ENCODE data around the gene PTPRA.

Gene PTPRA

DNA sequence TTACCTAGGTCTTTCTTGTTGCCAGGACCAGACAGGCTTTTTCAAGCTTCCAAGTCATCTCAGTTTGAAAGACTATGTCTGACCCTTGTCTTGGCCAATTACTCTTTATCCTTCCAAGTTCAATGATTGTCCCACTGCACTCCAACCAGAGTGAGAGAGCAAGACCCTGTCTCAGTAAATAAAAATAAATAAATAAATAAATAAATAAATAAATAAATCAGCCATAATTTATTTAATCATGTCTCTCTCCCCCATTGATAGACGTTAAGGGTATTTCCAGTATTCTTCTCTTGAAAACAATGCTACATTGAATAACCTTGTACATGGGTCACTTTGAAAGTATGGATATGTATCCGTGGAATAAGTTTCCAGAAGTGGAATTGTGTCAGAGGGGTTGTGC is 83.2 kb downstream of the PTPRA start:
- no peak for TF ChIP-seq ZNF274 (IDR thresholded peaks at IDR 0.05; ENCODE audit: low read depth, low read length)
- no peak overlapping the region for H3K4me3 ChIP-seq (ENCODE audit: low read length)

DNA sequence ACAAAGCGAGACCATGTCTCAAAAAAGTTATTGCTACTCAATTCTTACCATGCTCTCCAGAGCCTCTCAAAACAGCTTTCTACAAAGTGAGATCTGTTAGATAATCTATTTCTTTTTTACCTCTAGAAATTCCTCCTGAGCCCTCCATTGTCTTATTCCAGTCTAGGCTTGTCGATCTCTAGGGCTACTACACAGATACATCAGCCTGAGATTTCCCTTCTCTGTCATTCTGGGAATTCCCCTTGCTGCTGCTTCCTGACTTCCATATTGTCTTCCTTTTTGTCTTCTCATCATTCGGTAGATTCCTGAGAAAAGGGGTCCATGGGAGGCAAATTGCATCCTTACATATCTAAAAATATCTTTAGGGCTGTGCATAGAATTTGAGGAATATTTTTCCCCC is 94.6 kb downstream of the PTPRA start:
- no peak for TF ChIP-seq ZNF274 (IDR thresholded peaks at IDR 0.05; ENCODE audit: low read depth, low read length)
- H3K4me3 ChIP-seq (ENCODE audit: low read length), result no peak overlapping the region

DNA sequence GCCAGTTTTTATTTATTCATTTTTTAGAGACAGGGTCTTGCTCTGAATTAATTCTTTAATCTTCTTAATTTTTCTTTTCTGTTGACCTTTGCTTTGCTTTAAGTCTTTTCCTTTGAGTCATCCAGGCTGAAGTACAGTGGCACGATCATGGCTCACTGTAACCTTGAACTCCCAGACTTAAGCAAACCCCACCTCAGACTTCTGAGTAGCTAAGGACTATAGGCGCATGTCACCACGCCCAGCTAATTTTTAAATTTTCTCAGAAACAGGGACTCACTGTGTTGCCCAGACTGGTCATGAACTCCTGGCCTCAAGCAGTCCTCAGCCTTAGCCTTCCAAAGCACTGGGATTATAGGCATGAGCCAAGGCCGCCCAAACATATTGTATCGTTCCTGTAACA is 98.8 kb downstream of the PTPRA start:
- no peak for TF ChIP-seq ZNF274 (IDR thresholded peaks at IDR 0.05; ENCODE audit: low read depth, low read length)
- no peak overlapping the region for H3K4me3 ChIP-seq (ENCODE audit: low read length)

DNA sequence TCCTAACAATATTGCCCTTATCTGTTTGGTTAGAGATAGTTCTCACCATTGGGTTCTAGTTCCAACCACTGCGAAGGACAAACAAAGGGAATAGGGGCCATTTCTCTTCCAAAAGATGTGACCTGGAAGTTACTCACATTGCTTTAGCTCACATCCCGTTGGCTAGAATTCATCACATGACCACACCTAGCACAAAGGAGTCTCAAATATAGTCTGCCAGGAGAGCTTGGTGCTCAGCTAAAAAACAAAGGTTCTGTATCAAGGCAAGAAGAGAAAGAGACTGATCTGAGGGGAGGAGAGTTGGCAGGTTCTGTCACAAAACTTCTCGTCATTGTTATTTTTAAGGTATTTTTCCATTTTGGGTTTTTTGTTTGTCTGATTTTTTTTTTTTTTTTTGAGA is 100.3 kb downstream of the PTPRA start:
- no peak overlapping the region for H3K4me3 ChIP-seq (ENCODE audit: low read length)
- TF ChIP-seq ZNF274 (IDR thresholded peaks at IDR 0.05; ENCODE audit: low read depth, low read length), result no peak

DNA sequence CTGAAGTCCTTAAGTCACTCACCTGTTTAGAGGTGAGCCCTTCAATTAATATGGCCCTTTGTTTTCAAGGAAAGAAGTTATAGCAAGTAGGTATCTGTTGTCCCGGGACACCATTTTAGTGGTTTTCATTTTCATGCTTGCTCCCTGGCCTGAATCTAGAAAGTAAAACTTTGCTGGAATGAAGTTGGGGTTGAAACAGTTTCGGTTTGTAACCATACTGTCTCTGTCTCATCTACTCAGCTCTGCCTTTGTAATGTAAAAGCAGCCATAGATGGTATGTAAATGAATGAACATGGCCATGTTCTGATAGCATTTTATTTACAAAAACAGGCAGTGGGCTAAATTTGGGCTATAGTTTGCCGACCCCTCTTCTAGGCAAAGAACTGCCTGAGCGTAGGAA is 105.2 kb downstream of the PTPRA start:
- no peak overlapping the region for H3K4me3 ChIP-seq (ENCODE audit: low read length)
- TF ChIP-seq ZNF274 (IDR thresholded peaks at IDR 0.05; ENCODE audit: low read depth, low read length), result no peak

- H3K4me3 ChIP-seq (ENCODE audit: low read length), result no peak overlapping the region
- TF ChIP-seq ZNF274 (IDR thresholded peaks at IDR 0.05; ENCODE audit: low read depth, low read length), result no peak
Measured at GRCh38 chr20:2981646-2982045, 108.4 kb downstream of the PTPRA start.

DNA sequence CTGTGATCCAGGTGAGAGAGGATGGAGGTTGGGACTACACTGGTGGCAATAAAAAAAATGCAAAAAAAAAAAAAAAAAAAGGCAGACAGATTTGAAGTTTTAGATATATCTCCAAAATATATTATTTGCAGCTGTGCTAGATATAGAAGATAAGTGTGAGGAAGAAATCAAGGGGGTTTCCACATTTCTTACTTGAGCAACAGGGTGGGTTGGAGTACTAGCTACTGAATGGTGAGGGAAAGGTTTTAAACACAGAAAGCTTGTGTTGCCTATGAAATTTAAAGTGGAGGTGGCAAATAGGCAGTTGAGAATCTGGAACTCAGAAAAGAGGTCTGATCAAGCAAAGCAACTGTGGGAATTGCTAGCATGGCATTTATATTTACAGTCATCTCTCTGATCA is 110.2 kb downstream of the PTPRA start:
- TF ChIP-seq ZNF274 (IDR thresholded peaks at IDR 0.05; ENCODE audit: low read depth, low read length), result no peak
- H3K4me3 ChIP-seq (ENCODE audit: low read length), result peak overlapping the region; percentile 69

DNA sequence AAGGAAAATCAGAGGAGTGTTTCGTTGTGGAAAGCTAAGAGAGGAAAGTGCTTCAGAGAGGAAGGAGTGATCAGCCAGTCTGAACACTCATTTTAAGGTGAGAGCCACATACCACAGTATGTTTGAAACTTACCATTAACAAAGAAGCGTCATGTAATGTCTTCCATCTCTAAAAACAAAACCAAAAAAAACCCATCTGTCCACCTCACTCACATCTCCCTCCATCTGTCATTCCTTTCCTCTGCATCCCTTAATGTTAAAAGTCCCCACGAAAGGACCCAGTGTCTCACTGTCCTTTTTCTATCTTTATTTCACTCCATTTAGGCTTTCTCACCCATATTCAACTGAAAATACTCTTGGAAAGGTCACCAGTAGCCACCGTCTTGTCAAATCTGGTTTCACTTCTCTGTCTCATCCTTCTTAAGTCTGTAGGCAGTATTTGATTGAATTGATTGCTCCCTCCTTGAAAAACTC is 110.8 kb downstream of the PTPRA start:
- TF ChIP-seq ZNF274 (IDR thresholded peaks at IDR 0.05; ENCODE audit: low read depth, low read length), result no peak
- peak overlapping the region; percentile 69 for H3K4me3 ChIP-seq (ENCODE audit: low read length)

- no peak for TF ChIP-seq ZNF274 (IDR thresholded peaks at IDR 0.05; ENCODE audit: low read depth, low read length)
Measured at GRCh38 chr20:2984956-2985661, 111.8 kb downstream of the PTPRA start.

GRCh38 chr20:2986466-2986865 is 113.2 kb downstream of the PTPRA start:
- TF ChIP-seq ZNF274 (IDR thresholded peaks at IDR 0.05; ENCODE audit: low read depth, low read length), result no peak
- H3K4me3 ChIP-seq (ENCODE audit: low read length), result no peak overlapping the region

More at GRCh38 chr20:2984956-2985661, 111.8 kb downstream of the PTPRA start:
- H3K4me3 ChIP-seq (ENCODE audit: low read length), result no peak overlapping the region

DNA sequence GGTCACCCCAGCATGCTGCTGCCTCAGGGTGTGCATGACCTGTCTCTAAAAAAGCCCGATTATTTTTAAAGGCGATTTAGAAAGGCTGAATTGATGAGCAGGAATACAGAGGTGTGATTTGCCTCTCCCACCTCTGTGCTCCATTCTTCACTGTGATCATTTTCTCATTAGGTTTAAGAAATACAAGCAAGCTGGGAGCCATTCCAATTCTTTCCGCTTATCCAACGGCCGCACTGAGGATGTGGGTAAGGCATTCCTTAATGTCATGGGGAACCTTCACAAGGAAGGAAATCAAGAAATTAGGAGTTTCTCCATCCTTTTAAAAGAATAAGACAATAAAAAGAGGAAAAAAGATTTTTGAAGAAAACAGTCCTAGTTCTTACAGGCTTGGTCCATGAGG is 114.6 kb downstream of the PTPRA start:
- no peak overlapping the region for H3K4me3 ChIP-seq (ENCODE audit: low read length)

DNA sequence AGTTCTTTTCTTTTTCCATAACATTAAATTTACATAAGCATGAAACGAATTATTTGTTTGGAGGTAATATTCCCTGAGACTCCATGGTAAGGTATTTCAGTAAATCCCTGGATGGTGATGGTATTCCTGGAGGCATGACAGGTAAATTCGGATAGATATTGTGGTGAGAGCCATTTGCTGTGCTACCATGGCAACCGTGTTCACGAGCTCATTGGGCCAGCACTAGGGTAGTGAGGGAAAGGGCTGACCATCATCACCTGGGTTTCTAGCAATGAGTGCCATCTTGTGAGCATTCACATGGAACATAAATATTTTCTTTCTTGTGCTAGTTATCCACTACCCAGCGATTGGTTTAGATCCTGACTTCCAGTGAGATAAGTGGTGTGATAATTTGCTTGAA is 118.3 kb downstream of the PTPRA start:
- H3K4me3 ChIP-seq (ENCODE audit: low read length), result no peak overlapping the region
- TF ChIP-seq ZNF274 (IDR thresholded peaks at IDR 0.05; ENCODE audit: low read depth, low read length), result no peak

More for the DNA sequence above, 114.6 kb downstream of the PTPRA start:
- no peak for TF ChIP-seq ZNF274 (IDR thresholded peaks at IDR 0.05; ENCODE audit: low read depth, low read length)

DNA sequence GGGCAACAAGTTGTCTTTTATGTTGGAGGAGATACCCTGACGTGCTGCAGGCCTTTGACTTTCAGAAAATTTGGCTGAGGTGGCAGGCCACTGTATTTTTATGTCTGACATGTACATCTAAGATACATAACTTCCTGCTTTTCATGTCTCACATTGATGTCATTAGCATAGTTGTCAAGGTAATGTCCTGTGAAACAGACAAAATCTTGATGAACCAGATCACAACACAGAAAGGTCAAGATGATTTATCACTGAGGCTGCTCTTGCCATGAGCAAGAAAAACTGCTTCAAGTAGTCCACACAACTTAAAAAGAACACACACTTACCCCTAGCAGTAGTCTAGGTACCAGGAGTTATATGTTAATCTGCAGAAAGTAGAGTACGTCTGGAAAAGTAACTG is 120.0 kb downstream of the PTPRA start:
- no peak for TF ChIP-seq ZNF274 (IDR thresholded peaks at IDR 0.05; ENCODE audit: low read depth, low read length)
- H3K4me3 ChIP-seq (ENCODE audit: low read length), result no peak overlapping the region

DNA sequence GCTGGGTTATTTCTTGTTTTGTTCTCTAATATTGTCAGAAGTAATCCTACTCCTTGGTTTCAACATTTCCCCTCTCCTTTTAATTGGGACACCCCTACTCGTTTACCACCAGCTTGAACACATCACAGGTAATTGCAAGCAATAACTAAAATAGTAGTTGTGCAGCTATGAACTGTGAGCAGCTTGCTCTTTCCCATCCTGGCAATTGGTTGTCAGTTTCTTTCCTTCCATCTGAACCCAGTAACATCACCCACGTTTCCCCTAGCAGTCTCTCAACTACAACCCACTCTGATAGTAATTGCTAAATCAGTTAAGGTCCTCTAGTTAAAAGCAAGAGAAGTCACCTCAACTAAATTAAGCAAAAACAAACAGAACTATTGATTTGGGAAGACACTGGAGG is 122.5 kb downstream of the PTPRA start:
- no peak for TF ChIP-seq ZNF274 (IDR thresholded peaks at IDR 0.05; ENCODE audit: low read depth, low read length)
- no peak overlapping the region for H3K4me3 ChIP-seq (ENCODE audit: low read length)

DNA sequence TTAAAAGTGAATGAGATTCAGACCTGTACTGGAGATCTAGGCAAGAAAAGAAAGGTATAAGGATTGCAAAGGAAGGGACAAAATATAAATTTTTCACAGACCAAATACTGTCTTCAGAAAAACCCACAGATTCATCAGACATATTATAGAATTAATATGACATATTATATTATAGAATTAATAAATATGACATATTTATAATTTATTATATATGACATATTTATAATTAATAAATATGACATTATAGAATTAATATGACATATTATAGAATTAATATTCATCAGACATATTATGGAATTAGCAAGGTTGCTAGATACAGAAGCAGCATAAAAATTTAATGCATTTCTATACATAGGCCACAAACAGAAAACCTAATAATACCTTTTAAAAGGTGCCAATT is 125.4 kb downstream of the PTPRA start:
- TF ChIP-seq ZNF274 (IDR thresholded peaks at IDR 0.05; ENCODE audit: low read depth, low read length), result no peak
- no peak overlapping the region for H3K4me3 ChIP-seq (ENCODE audit: low read length)

All from GM08714 (cell line).